HepG2 (cell line): ENCODE results near the gene GPAM. TPM values are rescaled to one million over a fixed set of nuclear protein-coding genes. Genes with fewer than 3 reads are reported as not detected.

Source experiments
- ATAC-seq: fragments of 200-7000 bp; cut with Tn5 transposase; 3 replicates; pipeline ENCODE4 v1.9.1; 2020; ENCODE audit warnings: mild to moderate bottlenecking, moderate library complexity
- BruUV-seq: library from RNA; stranded (reverse); fragments of 400-500 nt; replicated peaks from 2 replicates; lab custom pipeline; 2021; lab: Mats Ljungman, UMichigan
- CTCF ChIA-PET: fragments of 300-600 bp; formaldehyde crosslinking; extraction: SDS; loops from one replicate; lab custom pipeline; 2021; ENCODE audit warnings: low total read pairs, inconsistent platforms, low intra/inter-chr PET ratio; lab: Yijun Ruan, JAX
- POLR2A ChIA-PET: fragments of 350-600 bp; sonication (Branson Sonifier 250); formaldehyde crosslinking; loops from one replicate; lab custom pipeline; 2020; ENCODE audit warnings: antibody characterized with exemption, inconsistent platforms; lab: Yijun Ruan, JAX
- DNase-seq: peaks from one replicate; pipeline ENCODE4 v3.0.0-alpha.2; 2015; ENCODE audit warnings: low spot score
- FAIRE-seq: peaks from 3 replicates; lab custom pipeline; 2011; peaks lifted over from hg19 to GRCh38; lab: Jason Lieb, UNC
- H2AFZ ChIP-seq: one replicate; pipeline ENCODE4 v1.6.1; 2011; ENCODE audit warnings: low read length, inconsistent platforms
- H3K27ac ChIP-seq: fragments of 300-600 bp; 3 replicates; pipeline ENCODE4 v1.8.0; 2011; ENCODE audit warnings: mixed run types, mild to moderate bottlenecking, mixed read lengths, low read length, inconsistent platforms; ENCODE audit not compliant: insufficient read depth; ENCODE audit errors: extremely low read length
- H3K27me3 ChIP-seq, 2 experiments: fragments of 200-600 bp in 1 of 2; 2 replicates in 1 of 2; 3 replicates in 1 of 2; pipeline versions ENCODE4 v1.6.0 to v1.8.0; 2011; ENCODE audit warnings: low read length in 2 of 2, mild to moderate bottlenecking in 2 of 2, moderate library complexity in 2 of 2, inconsistent platforms in 1 of 2; ENCODE audit not compliant: insufficient read depth in 2 of 2, control insufficient read depth in 1 of 2
- H3K36me3 ChIP-seq, 2 experiments: fragments of 200-600 bp in 1 of 2; replicated peaks in 1 of 2; 2 replicates in 1 of 2; 3 replicates in 1 of 2; pipeline versions ENCODE4 v1.5.1 to v1.8.0; 2011; ENCODE audit warnings: low read length in 2 of 2, inconsistent platforms in 1 of 2; ENCODE audit not compliant: insufficient read depth in 2 of 2, control insufficient read depth in 1 of 2
- H3K4me1 ChIP-seq: 2 replicates; pipeline ENCODE4 v1.5.1; 2012; ENCODE audit warnings: low read length, inconsistent platforms; ENCODE audit not compliant: insufficient read depth
- H3K4me2 ChIP-seq: 2 replicates; pipeline ENCODE4 v1.6.0; 2011; ENCODE audit warnings: low read depth, low read length, inconsistent platforms
- H3K4me3 ChIP-seq, 3 experiments: fragments of 200-600 bp in 1 of 3; sonication (generic), shearing (Covaris generic) in 1 of 3; replicated peaks in 1 of 3; 2 replicates each; pipeline ENCODE4 v1.5.1; 2011 to 2016; ENCODE audit warnings: low read length in 3 of 3, inconsistent platforms in 2 of 3, low read depth in 2 of 3, mild to moderate bottlenecking in 2 of 3, control low read depth in 1 of 3, mixed read lengths in 1 of 3; ENCODE audit not compliant: insufficient read depth in 1 of 3
- H3K79me2 ChIP-seq: one replicate; pipeline ENCODE4 v1.6.1; 2011; ENCODE audit warnings: low read length, inconsistent platforms; ENCODE audit not compliant: insufficient read depth
- H3K9ac ChIP-seq: 2 replicates; pipeline ENCODE4 v1.6.0; 2011; ENCODE audit warnings: mild to moderate bottlenecking, low read depth, low read length, inconsistent platforms; ENCODE audit not compliant: insufficient read depth
- H3K9me3 ChIP-seq: 2 replicates; pipeline ENCODE4 v1.5.1; 2012; ENCODE audit warnings: mild to moderate bottlenecking, low read length
- H4K20me1 ChIP-seq: 2 replicates; pipeline ENCODE4 v1.6.0; 2011; ENCODE audit warnings: inconsistent platforms, mild to moderate bottlenecking, low read length, moderate library complexity; ENCODE audit not compliant: insufficient read depth
- DR1 ChIP-seq: sonication (generic); formaldehyde crosslinking; IDR thresholded peaks from 2 replicates; pipeline ENCODE4 v1.8.0; 2021; ENCODE audit warnings: mild to moderate bottlenecking, missing genetic modification reagents, inconsistent platforms
- GLI4 ChIP-seq: sonication (generic); formaldehyde crosslinking; IDR thresholded peaks from 2 replicates; pipeline ENCODE4 v1.5.1; 2020; ENCODE audit warnings: missing genetic modification reagents, mild to moderate bottlenecking, moderate library complexity, borderline replicate concordance
- HOXA3 ChIP-seq: sonication (generic); formaldehyde crosslinking; IDR thresholded peaks from 2 replicates; pipeline ENCODE4 v1.5.0; 2020; ENCODE audit warnings: missing genetic modification reagents
- ISX ChIP-seq: sonication (generic); formaldehyde crosslinking; conservative IDR thresholded peaks from 2 replicates; pipeline ENCODE4 v1.5.0; 2020; ENCODE audit warnings: missing genetic modification reagents
- LRRFIP1 ChIP-seq: sonication (generic); formaldehyde crosslinking; conservative IDR thresholded peaks from 2 replicates; pipeline ENCODE4 v1.4.0; 2020; ENCODE audit warnings: missing genetic modification reagents
- MIXL1 ChIP-seq: IDR thresholded peaks from 2 replicates; pipeline ENCODE4 v1.6.1; 2016
- MLLT10 ChIP-seq: sonication (generic); formaldehyde crosslinking; IDR thresholded peaks from 2 replicates; pipeline ENCODE4 v1.4.0; 2020; ENCODE audit warnings: missing genetic modification reagents
- PITX1 ChIP-seq: sonication (generic); formaldehyde crosslinking; IDR thresholded peaks from 2 replicates; pipeline ENCODE4 v1.5.1; 2020; ENCODE audit warnings: mild to moderate bottlenecking, missing genetic modification reagents
- SRSF9 ChIP-seq: fragments of 200-400 bp; formaldehyde crosslinking; IDR thresholded peaks from 2 replicates; pipeline ENCODE4 v1.6.1; 2018; ENCODE audit warnings: borderline replicate concordance, mild to moderate bottlenecking, low read depth, low read length; ENCODE audit not compliant: insufficient read depth, poor library complexity, severe bottlenecking
- ZBTB7A ChIP-seq: sonication (generic); formaldehyde crosslinking; IDR thresholded peaks from 2 replicates; pipeline ENCODE4 v1.8.0; 2022; ENCODE audit warnings: mild to moderate bottlenecking, missing genetic modification reagents
- ZFP62 ChIP-seq: sonication (generic); formaldehyde crosslinking; IDR thresholded peaks from 2 replicates; pipeline ENCODE4 v1.4.0; 2020; ENCODE audit warnings: missing genetic modification reagents
- ZFP90 ChIP-seq: sonication (generic); formaldehyde crosslinking; IDR thresholded peaks from 2 replicates; pipeline ENCODE4 v1.8.0; 2022; ENCODE audit warnings: missing genetic modification reagents, mild to moderate bottlenecking, inconsistent platforms, borderline replicate concordance
- ZNF12 ChIP-seq: sonication (generic); formaldehyde crosslinking; IDR thresholded peaks from 2 replicates; pipeline ENCODE4 v1.5.0; 2020; ENCODE audit warnings: missing genetic modification reagents
- ZNF512B ChIP-seq: sonication (generic); formaldehyde crosslinking; IDR thresholded peaks from 2 replicates; pipeline ENCODE4 v1.5.1; 2020; ENCODE audit warnings: missing genetic modification reagents, mild to moderate bottlenecking, borderline replicate concordance
- WGBS: methylation state at CpG from one replicate; pipeline ENCODE4 v1.1.6; 2017; ENCODE audit warnings: low lambda C conversion rate; 5-methylcytosine and 5-hydroxymethylcytosine counted together
- in situ Hi-C: cut with HindIII; loops from 2 replicates; pipeline ENCODE4 v1.10.0; 2017; ENCODE audit warnings: low pct_unique_long_range_greater_than_20kb; ENCODE audit not compliant: extremely low pct_ligation_motif_present
- intact Hi-C: fragments of 100-400 bp; cut with micrococcal nuclease; formaldehyde crosslinking; loops from one replicate; pipeline ENCODE4 v1.10.0; 2022; ENCODE audit not compliant: unreplicated experiment
- polyA plus RNA-seq, 8 experiments: library from polyadenylated mRNA; depleted of rRNA in 3 of 8; stranded (reverse) in 7 of 8; unstranded in 1 of 8; fragments of >200 nt; fragmentation: Illumina TruSeq in 4 of 8; extraction: Trizol in 4 of 8; gene quantifications; 2 replicates each; pipeline versions ENCODE4 v1.2.1 to v1.2.3, GENCODE V29; 2011 to 2016; ENCODE audit warnings: low read depth in 4 of 8, missing spikeins in 1 of 8, mixed read lengths in 1 of 8; ENCODE audit not compliant: insufficient read depth in 1 of 8
- total RNA-seq, 5 experiments: library from RNA; depleted of rRNA; stranded (reverse); fragments of >200 nt; fragmentation: Illumina TruSeq; extraction: Trizol; gene quantifications; 2 replicates each; pipeline ENCODE4 v1.2.3, GENCODE V29; 2016; ENCODE audit warnings: low read depth in 1 of 5
- TF ChIP-seq, protein P1 (sequence below): sonication (generic); formaldehyde crosslinking; IDR thresholded peaks from 2 replicates; pipeline ENCODE4 v1.8.0; 2022; ENCODE audit warnings: missing genetic modification reagents, low read depth, mild to moderate bottlenecking, borderline replicate concordance

GPAM gene
- total and polyA plus RNA-seq, 2 of the 13 experiments (the other 11 are each of a cell fraction or from before 2014, with no cell fraction given) = 36.8 to 140 TPM

GRCh38 chr10:112231602-112232400 is 48.2 kb upstream of the GPAM start:
- Histone ChIP-seq H3K4me2 (peak overlapping the region; percentile 30), H3K4me1 (peaks cover 77% of the 10 kb centered on the region), H3K9ac (peak overlapping the region; percentile 19), H3K79me2 (peaks cover 13% of the 10 kb centered on the region), H2AFZ (peak overlapping the region; percentile 46), H4K20me1 (no peaks in the 10 kb centered on the region), H3K9me3 (no peaks in the 10 kb centered on the region), H3K4me3 (peak overlapping the region in 1 of 3 experiments; percentile 4; a peak in 2 of 6 replicates), H3K36me3 (no peaks in the 10 kb centered on the region), H3K27me3 (no peaks in the 10 kb centered on the region; a peak in 1 of 5 replicates), H3K27ac (peak overlapping the region; percentile 52)
- POLR2A ChIA-PET = interaction anchor here (0.9 to 2.6 kb wide), 8 partner anchors 8 to 71 kb away, joined by 3 to 19 read pairs (median 4); no protein-coding TSS in a partner anchor
- no peak for FAIRE-seq
- CTCF ChIA-PET = no interaction called here
- intact Hi-C loops = no loop called here
- BruUV-seq = no TSS peak
- in situ Hi-C loops = no loop called here
- 52% methylated on average over 9 of the region's 9 CpGs for WGBS
- no peak for DNase-seq
- ATAC-seq = peak; percentile 18; the same call in 1 of the 3 replicates
- no peak for TF ChIP-seq GLI4 (CRISPR knock-in tag)
- no peak for TF ChIP-seq ISX (CRISPR knock-in tag)
- TF ChIP-seq PITX1 (CRISPR knock-in tag) = 0 out of 2 replicates have a peak, but pooled peaks have one; percentile 13
- TF ChIP-seq ZNF12 = no peak
- TF ChIP-seq, protein P1, sequence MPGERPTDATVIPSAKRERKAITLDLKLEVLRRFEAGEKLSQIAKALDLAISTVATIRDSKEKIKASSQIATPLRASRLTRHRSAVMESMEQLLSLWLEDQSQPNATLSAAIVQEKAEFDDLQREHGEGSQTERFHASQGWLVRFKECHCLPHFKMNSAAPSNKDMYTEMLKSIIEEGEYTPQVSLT = no peak
- TF ChIP-seq ZNF512B (CRISPR knock-in tag) = no peak
- no peak for TF ChIP-seq ZFP62
- TF ChIP-seq MLLT10 = no peak
- no peak for TF ChIP-seq SRSF9
- no peak for TF ChIP-seq LRRFIP1 (CRISPR knock-in tag)
- no peak for TF ChIP-seq MIXL1
- no peak for TF ChIP-seq ZBTB7A (CRISPR knock-in tag)
- peak; percentile 18; the same call in 1 of the 2 replicates for TF ChIP-seq HOXA3 (CRISPR knock-in tag)
- TF ChIP-seq ZFP90 = no peak
- TF ChIP-seq DR1 (CRISPR knock-in tag) = no peak
